Measurements from ENCODE around the gene SLC7A7. TPM values are rescaled to one million over a fixed set of nuclear protein-coding genes. Genes with fewer than 3 reads are reported as not detected.
A peak's percentile ranks its signal among the peaks of the same experiment; 100 is the strongest.
"Not testable (repeated sequence)": the region's sequence is repeated elsewhere in the genome, so short reads cannot be mapped to it uniquely, and the experiment has no call there.

The SLC7A7 gene
- 4.7 TPM for total RNA-seq
- long read RNA-seq, partial matches to known transcripts = 1 of 4 reads
- long read RNA-seq, other reads (novel, unspliced or antisense) = 0 of 4 reads

DNA sequence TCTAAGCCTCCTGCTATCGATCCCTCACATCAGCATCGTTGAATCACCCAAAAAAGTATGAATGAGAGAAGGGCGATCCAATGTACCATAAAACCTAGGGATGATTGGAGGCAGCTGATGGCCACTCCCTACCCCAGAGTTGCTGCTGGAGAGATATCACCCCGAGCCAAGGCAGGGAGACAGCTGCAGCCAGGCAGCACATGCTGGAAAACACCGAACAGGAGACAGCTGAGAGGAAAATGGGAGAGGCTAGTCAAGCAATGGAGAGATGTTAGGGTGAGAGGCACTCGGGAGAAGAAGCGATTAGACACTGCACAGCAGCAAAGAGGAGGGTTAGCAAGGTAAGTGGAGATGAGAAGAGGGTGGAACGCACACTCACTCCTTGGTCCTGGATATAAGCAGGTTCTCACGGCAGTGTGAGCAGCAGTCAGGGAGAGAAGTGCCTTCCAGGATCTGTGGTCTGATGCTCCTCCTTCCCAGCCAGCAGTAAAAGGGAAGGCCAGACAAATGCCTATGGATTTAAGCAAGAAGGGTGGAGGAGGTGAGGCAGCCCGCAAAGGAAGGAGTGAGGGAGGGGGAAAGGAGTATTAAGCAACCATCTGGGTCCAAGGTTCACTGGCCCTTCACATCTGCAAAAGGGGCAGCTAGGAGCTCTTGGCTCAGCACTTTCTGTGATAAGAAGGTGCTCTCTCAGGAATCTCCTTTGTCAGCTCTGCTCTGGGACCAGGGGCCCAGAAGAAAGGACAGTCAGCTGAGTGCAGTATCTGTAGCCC is at the start of gene SLC7A7:
Gene SLC7A7, minus strand, starts transcription at position 495 of the 773 bp plus-strand sequence. CDS start 2,037 bp downstream, outside the sequence.
- intact Hi-C loops (cut with micrococcal nuclease) = loop anchor here (10.0 kb wide), 1 partner anchor 250 kb away; no protein-coding TSS in a partner anchor
- DNase-seq (no peak), ATAC-seq (peak; percentile 39)

DNA sequence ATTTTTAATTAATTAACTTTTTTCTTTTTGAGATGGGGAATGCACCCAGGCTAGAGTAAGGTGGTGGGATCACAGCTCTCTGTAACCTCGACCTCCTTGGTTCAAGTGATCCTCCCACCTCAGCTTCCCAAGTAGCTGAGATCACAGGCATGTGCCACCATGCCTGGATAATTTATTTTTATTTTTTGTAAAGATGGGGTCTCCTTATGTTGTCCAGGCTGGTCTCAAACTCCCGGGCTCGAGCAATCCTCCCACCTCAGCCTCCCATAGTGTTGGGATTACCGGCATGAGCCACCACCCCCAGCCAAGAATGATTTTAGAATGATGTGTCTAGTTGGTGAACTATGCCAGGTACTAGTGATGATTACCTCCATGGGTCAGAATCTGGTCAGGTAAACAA is 49.7 kb upstream of the SLC7A7 start:
- DNase-seq (no peak), ATAC-seq (no peak)
- intact Hi-C loops (cut with micrococcal nuclease) = no loop called here

GRCh38 chr14:22861651-22862050 is 46.4 kb upstream of the SLC7A7 start:
- ATAC-seq = no peak
- no peak for DNase-seq
- intact Hi-C loops (cut with micrococcal nuclease) = no loop called here

- DNase-seq; ATAC-seq; intact Hi-C loops (cut with micrococcal nuclease): not testable (repeated sequence)
These were observed 45.1 kb upstream of the SLC7A7 start for GRCh38 chr14:22860377-22860776.

- intact Hi-C loops (cut with micrococcal nuclease) = loop anchor here (10.0 kb wide), 1 partner anchor 292 kb away; no protein-coding TSS in a partner anchor
- no peak for ATAC-seq
- DNase-seq = no peak
These were observed 41.2 kb upstream of the SLC7A7 start for GRCh38 chr14:22856428-22856827.

- ATAC-seq = no peak
- intact Hi-C loops (cut with micrococcal nuclease) = loop anchor here (10.0 kb wide), 1 partner anchor 290 kb away; no protein-coding TSS in a partner anchor
- no peak for DNase-seq
These were observed 39.9 kb upstream of the SLC7A7 start for GRCh38 chr14:22854963-22855724.

DNA sequence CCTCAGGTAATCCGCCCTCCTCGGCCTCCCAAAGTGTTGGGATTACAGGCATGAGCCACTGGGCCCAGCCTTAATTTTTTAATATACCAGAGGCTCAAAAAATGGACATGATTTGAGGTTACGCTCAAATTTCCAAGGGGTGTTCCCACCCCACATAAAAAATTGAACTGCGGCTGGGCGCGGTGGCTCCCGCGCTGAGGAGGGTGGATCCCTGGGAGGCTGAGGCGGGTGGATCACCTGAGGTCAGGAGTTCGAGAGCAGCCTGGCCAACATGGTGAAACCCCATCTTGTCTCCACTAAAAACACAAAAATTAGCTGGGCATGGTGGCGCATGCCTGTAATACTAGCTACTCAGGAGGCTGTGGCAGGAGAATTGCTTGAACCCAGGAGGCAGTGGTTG is 39.1 kb upstream of the SLC7A7 start:
- intact Hi-C loops (cut with micrococcal nuclease) = loop anchor here (10.0 kb wide), 1 partner anchor 289 kb away; no protein-coding TSS in a partner anchor
- ATAC-seq, DNase-seq: not testable (repeated sequence)

DNA sequence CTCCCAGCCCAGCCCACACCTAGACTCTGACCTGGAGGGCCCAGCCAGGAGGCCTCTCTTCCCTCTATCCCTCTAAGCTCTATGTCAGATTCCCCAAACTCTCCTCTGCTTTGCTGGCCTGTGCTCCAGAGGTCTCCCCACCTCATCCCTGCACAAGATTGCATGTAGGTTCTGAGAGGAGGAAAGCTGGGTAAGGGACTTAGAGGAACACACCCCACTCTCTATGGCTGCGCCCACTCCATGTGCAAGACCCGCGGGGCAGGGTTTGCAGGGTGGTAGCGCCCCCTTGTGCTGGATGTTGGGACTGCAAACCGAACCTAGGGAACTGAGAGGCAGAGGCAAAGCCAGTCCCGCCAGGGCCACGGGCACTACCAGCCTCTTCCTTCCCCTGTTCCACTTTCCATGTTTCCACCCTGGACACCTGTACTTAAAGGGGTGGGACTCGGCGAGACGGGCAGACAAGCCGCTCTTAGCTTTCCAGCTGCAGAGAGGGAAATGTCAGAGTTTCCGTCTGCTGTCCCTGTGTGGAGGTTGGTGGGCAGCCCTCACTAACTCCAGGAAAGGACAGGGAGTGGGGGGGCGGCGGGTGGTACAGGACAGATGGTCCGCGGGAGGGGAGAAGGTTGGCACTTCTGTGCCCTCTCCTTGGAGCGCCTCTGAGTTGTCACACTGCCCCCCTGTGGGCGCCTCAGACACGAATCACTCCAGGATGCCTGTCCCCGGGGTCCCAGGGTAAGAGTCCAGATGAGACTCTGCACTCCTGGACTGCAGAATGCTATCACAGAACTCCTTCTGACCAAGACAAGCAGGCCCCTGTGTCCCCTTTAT is 37.9 kb upstream of the SLC7A7 start:
- DNase-seq (peak; percentile 94), ATAC-seq (peak; percentile 58)
- intact Hi-C loops (cut with micrococcal nuclease) = loop anchor here (2.0 to 10.0 kb wide), 2 partner anchors 30 to 288 kb away; no protein-coding TSS in a partner anchor

- intact Hi-C loops (cut with micrococcal nuclease) = loop anchor here (2.0 to 10.0 kb wide), 2 partner anchors 30 to 288 kb away; no protein-coding TSS in a partner anchor
- no peak for DNase-seq
- no peak for ATAC-seq
These were observed 37.3 kb upstream of the SLC7A7 start for GRCh38 chr14:22852599-22852939.

GRCh38 chr14:22852178-22852577 is 36.9 kb upstream of the SLC7A7 start:
- intact Hi-C loops (cut with micrococcal nuclease) = loop anchor here (2.0 to 10.0 kb wide), 2 partner anchors 29 to 287 kb away; no protein-coding TSS in a partner anchor
- not testable (repeated sequence) for ATAC-seq, DNase-seq

GRCh38 chr14:22850944-22851764 is 35.9 kb upstream of the SLC7A7 start:
- intact Hi-C loops (cut with micrococcal nuclease) = loop anchor here (10.0 kb wide), 1 partner anchor 286 kb away; no protein-coding TSS in a partner anchor

GRCh38 chr14:22849212-22849819 is 34.1 kb upstream of the SLC7A7 start:
- ATAC-seq (peak; percentile 37), DNase-seq (peak; percentile 79)
- intact Hi-C loops (cut with micrococcal nuclease) = no loop called here

More at GRCh38 chr14:22850944-22851764, 35.9 kb upstream of the SLC7A7 start:
- peak; percentile 94 for DNase-seq
- peak; percentile 79 for ATAC-seq

GRCh38 chr14:22848351-22849164 is 33.3 kb upstream of the SLC7A7 start:
- peak; percentile 57 for ATAC-seq
- intact Hi-C loops (cut with micrococcal nuclease) = no loop called here
- DNase-seq = peak; percentile 76

- no peak for DNase-seq
- no peak for ATAC-seq
- intact Hi-C loops (cut with micrococcal nuclease) = no loop called here
These were observed 32.6 kb upstream of the SLC7A7 start for GRCh38 chr14:22847661-22848341.

GRCh38 chr14:22846811-22847307 is 31.6 kb upstream of the SLC7A7 start:
- DNase-seq = no peak
- intact Hi-C loops (cut with micrococcal nuclease) = no loop called here
- ATAC-seq = no peak

Data from left ventricle myocardium superior (tissue), 1 donor.